ENCODE results near the gene CACNB4.

The CACNB4 gene

GRCh38 chr2:151786077-151786476 lies 312.8 kb downstream of the CACNB4 start:
- DNase-seq (ENCODE audit: low read depth in 2 of 2): no peak

DNA sequence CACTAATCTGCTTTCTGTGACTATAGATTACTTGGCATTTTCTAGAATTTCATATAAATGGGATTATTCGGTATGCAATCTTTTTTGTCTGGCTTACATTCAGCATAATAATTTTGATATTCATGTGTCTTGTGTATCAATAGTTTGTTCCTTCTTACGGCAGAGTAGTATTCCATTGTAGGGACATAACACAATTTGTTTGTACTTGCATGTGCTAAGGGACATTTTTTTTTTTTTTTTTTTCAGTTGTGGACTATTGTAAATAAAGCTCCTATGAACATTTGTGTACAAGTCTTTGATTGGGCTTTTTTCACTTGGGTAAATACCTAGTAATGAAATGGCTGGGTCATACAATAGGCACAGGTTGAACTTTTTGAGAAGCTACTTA lies 315.7 kb downstream of the CACNB4 start:
- no peak for DNase-seq (ENCODE audit: low read depth in 2 of 2)
